ENCODE results near the gene OBSCN.

Gene OBSCN

DNA sequence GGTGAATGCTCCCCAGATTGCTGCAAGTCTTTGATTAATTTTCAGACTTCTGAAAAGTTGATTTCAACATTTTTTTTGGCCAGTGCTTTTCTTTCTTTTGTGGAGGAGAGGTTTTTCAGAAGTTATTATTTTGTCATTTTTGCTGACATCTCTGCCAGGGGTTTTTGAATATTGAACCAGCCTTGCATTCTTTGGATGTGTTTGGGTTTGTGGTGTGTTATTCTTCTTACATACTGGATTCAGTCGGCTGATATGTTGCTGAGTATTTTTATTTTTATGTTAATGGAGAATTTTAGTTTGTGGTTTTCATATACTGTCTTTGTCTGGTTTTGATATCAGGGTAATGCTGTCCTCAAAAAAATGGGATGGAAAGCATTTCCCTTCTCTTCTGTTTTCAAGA, 25.3 kb downstream of the OBSCN start:
- DNase-seq (ENCODE audit: low read depth): no peak
- TF ChIP-seq, protein P1, sequence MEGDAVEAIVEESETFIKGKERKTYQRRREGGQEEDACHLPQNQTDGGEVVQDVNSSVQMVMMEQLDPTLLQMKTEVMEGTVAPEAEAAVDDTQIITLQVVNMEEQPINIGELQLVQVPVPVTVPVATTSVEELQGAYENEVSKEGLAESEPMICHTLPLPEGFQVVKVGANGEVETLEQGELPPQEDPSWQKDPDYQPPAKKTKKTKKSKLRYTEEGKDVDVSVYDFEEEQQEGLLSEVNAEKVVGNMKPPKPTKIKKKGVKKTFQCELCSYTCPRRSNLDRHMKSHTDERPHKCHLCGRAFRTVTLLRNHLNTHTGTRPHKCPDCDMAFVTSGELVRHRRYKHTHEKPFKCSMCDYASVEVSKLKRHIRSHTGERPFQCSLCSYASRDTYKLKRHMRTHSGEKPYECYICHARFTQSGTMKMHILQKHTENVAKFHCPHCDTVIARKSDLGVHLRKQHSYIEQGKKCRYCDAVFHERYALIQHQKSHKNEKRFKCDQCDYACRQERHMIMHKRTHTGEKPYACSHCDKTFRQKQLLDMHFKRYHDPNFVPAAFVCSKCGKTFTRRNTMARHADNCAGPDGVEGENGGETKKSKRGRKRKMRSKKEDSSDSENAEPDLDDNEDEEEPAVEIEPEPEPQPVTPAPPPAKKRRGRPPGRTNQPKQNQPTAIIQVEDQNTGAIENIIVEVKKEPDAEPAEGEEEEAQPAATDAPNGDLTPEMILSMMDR (conservative IDR thresholded peaks at IDR 0.05; ENCODE audit: low read depth, low read length): no peak
- H3K4me3 ChIP-seq (ENCODE audit: low read length): no peak overlapping the region

- H3K4me3 ChIP-seq (ENCODE audit: low read length): no peak overlapping the region
- DNase-seq (ENCODE audit: low read depth): no peak
- TF ChIP-seq, protein P1 (conservative IDR thresholded peaks at IDR 0.05; ENCODE audit: low read depth, low read length): no peak
These were observed 27.1 kb downstream of the OBSCN start for GRCh38 chr1:228234921-228235320.

DNA sequence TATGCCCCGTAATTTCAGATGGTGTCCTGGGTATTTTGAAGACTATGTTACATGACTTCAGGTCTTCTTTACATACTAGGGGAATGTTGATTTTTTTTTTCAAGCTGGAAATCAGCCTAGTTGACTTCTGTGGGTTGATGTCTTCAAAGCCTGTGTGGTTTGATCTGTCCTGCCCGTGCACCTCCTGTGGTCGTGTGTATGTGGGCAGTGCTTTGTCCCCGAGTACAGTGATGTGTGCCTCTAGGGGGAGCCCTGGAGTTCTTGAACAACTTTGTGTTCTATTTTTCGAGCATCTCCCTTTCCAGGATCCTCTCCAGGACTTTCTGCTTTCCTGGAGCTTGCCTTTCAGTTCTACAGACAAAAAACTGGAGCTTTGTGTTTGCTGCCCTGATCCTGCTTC, 28.9 kb downstream of the OBSCN start:
- TF ChIP-seq, protein P1 (conservative IDR thresholded peaks at IDR 0.05; ENCODE audit: low read depth, low read length): peak; percentile 72
- H3K4me3 ChIP-seq (ENCODE audit: low read length): no peak overlapping the region
- no peak for DNase-seq (ENCODE audit: low read depth)

GRCh38 chr1:228238007-228238406, 30.2 kb downstream of the OBSCN start:
- TF ChIP-seq, protein P1 (conservative IDR thresholded peaks at IDR 0.05; ENCODE audit: low read depth, low read length): no peak
- no peak overlapping the region for H3K4me3 ChIP-seq (ENCODE audit: low read length)
- DNase-seq (ENCODE audit: low read depth): no peak

GRCh38 chr1:228238461-228238860, 30.6 kb downstream of the OBSCN start:
- TF ChIP-seq, protein P1 (conservative IDR thresholded peaks at IDR 0.05; ENCODE audit: low read depth, low read length): no peak
- DNase-seq (ENCODE audit: low read depth): no peak
- no peak overlapping the region for H3K4me3 ChIP-seq (ENCODE audit: low read length)

DNA sequence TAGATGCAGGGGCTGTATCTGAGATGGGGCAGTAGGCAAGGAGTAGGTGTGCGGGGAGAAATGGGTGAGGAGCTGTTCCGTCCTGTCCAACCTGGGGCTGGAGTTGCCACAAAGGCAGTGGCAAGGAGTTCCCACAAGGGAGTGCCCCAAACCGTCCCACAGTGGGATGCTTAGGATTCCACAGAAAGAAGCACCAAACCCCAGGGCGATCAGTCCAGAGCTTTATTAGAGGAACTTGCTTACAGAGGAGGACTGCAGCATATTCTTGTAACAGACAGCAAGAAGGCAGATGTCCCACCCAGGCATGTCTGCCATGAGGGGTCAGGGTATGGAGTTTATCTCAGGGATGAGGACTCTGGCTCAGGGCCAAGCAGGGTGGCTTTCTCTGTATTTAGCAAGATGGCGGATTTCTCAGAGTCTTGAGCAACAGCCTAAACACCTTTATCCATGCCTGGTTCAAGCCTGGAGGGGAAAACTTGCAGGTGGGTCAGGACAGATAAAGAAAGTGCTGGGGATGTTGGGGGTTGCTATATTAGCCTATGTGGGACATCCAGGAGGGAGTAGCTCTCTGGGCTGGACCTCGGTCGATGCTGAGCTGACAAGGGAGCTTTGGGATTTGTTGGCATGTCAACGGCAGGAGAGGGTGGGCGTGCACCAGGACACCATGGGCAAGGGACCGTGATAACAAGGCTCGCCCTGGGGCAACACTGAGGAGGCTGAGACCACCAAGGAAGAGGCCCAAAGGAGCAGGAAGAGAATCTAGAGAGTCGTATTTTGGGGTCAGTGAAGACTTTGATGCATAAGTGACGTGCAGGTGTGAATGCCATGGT, 32.8 kb downstream of the OBSCN start:
- DNase-seq (ENCODE audit: low read depth): no peak
- H3K4me3 ChIP-seq (ENCODE audit: low read length): no peak overlapping the region
- TF ChIP-seq, protein P1 (conservative IDR thresholded peaks at IDR 0.05; ENCODE audit: low read depth, low read length): no peak

- no peak overlapping the region for H3K4me3 ChIP-seq (ENCODE audit: low read length)
- TF ChIP-seq, protein P1 (conservative IDR thresholded peaks at IDR 0.05; ENCODE audit: low read depth, low read length): no peak
- no peak for DNase-seq (ENCODE audit: low read depth)
These were observed 33.4 kb downstream of the OBSCN start for GRCh38 chr1:228241259-228241658.

Measured in retinal pigment epithelial cell (primary cell).